Naive B cell (primary cell): ENCODE measurements around the gene UBE2L5. TPM values are rescaled to one million over a fixed set of nuclear protein-coding genes. Genes with fewer than 3 reads are reported as not detected.
"Not testable (repeated sequence)": the region's sequence is repeated elsewhere in the genome, so short reads cannot be mapped to it uniquely, and the experiment has no call there.

Experiments used
- ATAC-seq, 2 donors: fragments of 150-1000 bp; cut with Tn5 transposase; 2 replicates each; pipeline ENCODE4 v1.10.0; 2021; ENCODE audit warnings: low read depth in 2 of 2, mild to moderate bottlenecking in 2 of 2, moderate library complexity in 2 of 2
- DNase-seq: peaks from one replicate; pipeline ENCODE4 v3.0.0; 2022
- H3K27ac Mint-ChIP-seq, 6 donors: one replicate each; pipeline ENCODE4 v1.8.0; 2020 to 2022; ENCODE audit warnings: mild to moderate bottlenecking in 6 of 6, mixed read lengths in 6 of 6, moderate library complexity in 5 of 6, inconsistent platforms in 2 of 6
- H3K27me3 Mint-ChIP-seq, 3 donors: one replicate each; pipeline ENCODE4 v1.8.0; 2021 to 2022; ENCODE audit warnings: mixed read lengths in 3 of 3, mild to moderate bottlenecking in 1 of 3
- H3K36me3 Mint-ChIP-seq, 2 donors: one replicate each; pipeline ENCODE4 v1.8.0; 2020 to 2022; ENCODE audit warnings: mixed read lengths in 2 of 2, inconsistent platforms in 1 of 2, mild to moderate bottlenecking in 1 of 2
- H3K4me1 Mint-ChIP-seq, 3 donors: one replicate each; pipeline ENCODE4 v1.8.0; 2020 to 2022; ENCODE audit warnings: mixed read lengths in 3 of 3, inconsistent platforms in 1 of 3, mild to moderate bottlenecking in 1 of 3, moderate library complexity in 1 of 3
- H3K4me3 Mint-ChIP-seq, 8 donors: one replicate each; pipeline ENCODE4 v1.8.0; 2020 to 2022; ENCODE audit warnings: mild to moderate bottlenecking in 8 of 8, mixed read lengths in 8 of 8, moderate library complexity in 8 of 8, inconsistent platforms in 2 of 8
- H3K9me3 Mint-ChIP-seq, 7 donors: one replicate each; pipeline ENCODE4 v1.8.0; 2020 to 2022; ENCODE audit warnings: mixed read lengths in 7 of 7, mild to moderate bottlenecking in 5 of 7, inconsistent platforms in 2 of 7, moderate library complexity in 1 of 7
- polyA plus RNA-seq, 6 donors: library from polyadenylated mRNA; unstranded; fragments of 300-500 nt; fragmentation: Illumina TruSeq; gene quantifications; one replicate each; pipeline ENCODE4 v1.2.3, GENCODE V29; 2021; ENCODE audit warnings: low read depth in 6 of 6

The UBE2L5 gene
- polyA plus RNA-seq, 6 donors from 2014 or later: 0.19 to 0.31 TPM; not detected in 4

DNA sequence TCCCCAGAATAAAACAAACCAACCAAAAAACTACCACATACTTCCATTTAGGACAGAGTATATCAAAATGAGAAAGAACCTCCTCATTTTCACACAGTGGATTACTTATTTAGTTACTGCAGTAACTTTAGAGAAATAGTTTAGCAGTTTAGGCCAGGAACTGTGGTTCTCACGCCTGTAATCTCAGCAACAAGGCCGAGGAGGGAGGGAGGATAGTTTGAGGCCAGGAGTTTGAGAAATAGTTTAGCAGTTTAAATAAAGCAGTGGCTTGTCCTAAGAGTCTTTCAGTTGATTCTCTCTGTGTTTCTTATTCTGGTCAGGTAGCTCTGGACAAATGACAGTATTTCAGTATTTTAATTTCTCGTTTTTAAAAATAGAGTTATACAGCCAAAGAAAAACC, 34.0 kb downstream of the UBE2L5 start:
- DNase-seq (no peak), ATAC-seq (no peak)
- H3K9me3 Mint-ChIP-seq: no peaks in the 10 kb centered on the region
- peaks cover 27 to 43% (median 36%) of the 10 kb centered on the region in 3 donors for H3K4me1 Mint-ChIP-seq
- H3K4me3 Mint-ChIP-seq: no peak overlapping the region
- peak overlapping the region in 3 of 6 donors; percentile 39 to 84 (median 74) for H3K27ac Mint-ChIP-seq
- peaks cover 0 to 2% of the 10 kb centered on the region in 2 donors for H3K36me3 Mint-ChIP-seq
- H3K27me3 Mint-ChIP-seq: no peaks in the 10 kb centered on the region

GRCh38 chr13:30457306-30457891, 35.1 kb downstream of the UBE2L5 start:
- no peaks in the 10 kb centered on the region for H3K9me3 Mint-ChIP-seq
- peaks cover 0 to 5% of the 10 kb centered on the region in 2 donors for H3K36me3 Mint-ChIP-seq
- DNase-seq (no peak), ATAC-seq (no peak)
- peaks cover 29 to 53% (median 39%) of the 10 kb centered on the region in 3 donors for H3K4me1 Mint-ChIP-seq
- peak overlapping the region in 1 of 6 donors; percentile 17 for H3K27ac Mint-ChIP-seq
- no peak overlapping the region for H3K4me3 Mint-ChIP-seq
- H3K27me3 Mint-ChIP-seq: no peaks in the 10 kb centered on the region

- H3K36me3 Mint-ChIP-seq, H3K27me3 Mint-ChIP-seq, H3K9me3 Mint-ChIP-seq: not testable (repeated sequence)
- DNase-seq (peak; percentile 50), ATAC-seq (peak in 1 of 2 donors; percentile 11)
- Mint-ChIP-seq H3K27ac (peak overlapping the region in 5 of 6 donors; percentile 78 to 93 (median 87)), H3K4me1 (peaks cover 23 to 58% (median 43%) of the 10 kb centered on the region in 3 donors), H3K4me3 (peak overlapping the region in 5 of 8 donors; percentile 8 to 93 (median 29))
These were observed 39.2 kb downstream of the UBE2L5 start for GRCh38 chr13:30461279-30462066.

GRCh38 chr13:30463787-30464495, 41.6 kb downstream of the UBE2L5 start:
- ATAC-seq (peak in 1 of 2 donors; percentile 5), DNase-seq (peak; percentile 59)
- peak overlapping the region; percentile 93 to 99 (median 96) for H3K27ac Mint-ChIP-seq
- no peaks in the 10 kb centered on the region for H3K27me3 Mint-ChIP-seq
- peaks cover 0 to 3% (median 0%) of the 10 kb centered on the region in 7 donors for H3K9me3 Mint-ChIP-seq
- peaks cover 23 to 50% (median 42%) of the 10 kb centered on the region in 3 donors for H3K4me1 Mint-ChIP-seq
- peak overlapping the region; percentile 80 to 97 (median 93) for H3K4me3 Mint-ChIP-seq
- H3K36me3 Mint-ChIP-seq: peaks cover 5 to 7% of the 10 kb centered on the region in 2 donors

DNA sequence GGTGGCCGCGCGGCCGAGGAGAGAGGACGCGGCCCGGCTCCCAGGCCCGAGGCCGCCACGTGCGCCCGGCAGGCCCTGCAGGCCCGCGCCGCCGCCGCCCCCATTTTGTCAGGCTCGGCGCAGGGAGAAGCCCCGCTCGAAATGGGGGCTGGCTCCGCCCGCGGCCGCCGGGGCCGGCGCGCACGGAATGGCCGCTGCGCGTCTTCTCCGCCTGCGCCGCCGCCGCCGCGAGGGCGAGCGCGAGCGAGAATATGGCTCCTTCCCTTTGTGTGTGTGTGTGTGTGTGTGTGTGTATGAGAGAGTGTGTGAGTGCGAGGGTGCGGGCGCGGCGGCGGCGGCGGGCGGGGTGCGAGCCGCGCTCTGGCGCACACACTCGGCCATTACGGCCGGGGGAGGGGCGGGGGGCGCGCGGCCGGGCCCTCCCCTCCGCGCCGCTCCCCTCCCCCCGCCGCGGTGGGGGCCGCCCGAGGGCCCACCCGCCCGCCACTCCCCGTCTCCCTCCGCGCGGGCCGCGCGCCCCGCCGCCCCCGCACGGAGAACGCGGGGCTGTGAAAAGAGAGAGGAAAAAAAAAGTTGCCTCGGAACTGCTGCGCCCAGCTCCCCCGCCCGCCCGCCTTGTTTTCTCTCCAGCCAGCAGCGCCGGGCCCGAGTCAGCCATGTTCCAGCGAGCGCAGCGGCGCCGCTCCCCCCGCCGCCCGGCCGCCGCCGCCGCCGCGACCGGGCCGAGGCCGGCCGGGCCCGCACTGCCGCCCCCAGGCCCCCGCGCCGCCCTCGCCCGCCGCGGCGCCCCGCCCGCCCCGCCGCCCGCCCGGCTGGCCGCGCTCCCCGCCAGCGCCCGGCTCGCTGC, 42.4 kb downstream of the UBE2L5 start:
- Mint-ChIP-seq H3K27ac (peak overlapping the region; percentile 95 to 99 (median 97)), H3K27me3 (no peaks in the 10 kb centered on the region), H3K4me3 (peak overlapping the region; percentile 80 to 97 (median 93)), H3K4me1 (peaks cover 20 to 43% (median 36%) of the 10 kb centered on the region in 3 donors), H3K36me3 (peaks cover 5 to 7% of the 10 kb centered on the region in 2 donors), H3K9me3 (peaks cover 0 to 3% (median 0%) of the 10 kb centered on the region in 7 donors)
- ATAC-seq (peak; percentile 45 to 51), DNase-seq (peak; percentile 77)

DNA sequence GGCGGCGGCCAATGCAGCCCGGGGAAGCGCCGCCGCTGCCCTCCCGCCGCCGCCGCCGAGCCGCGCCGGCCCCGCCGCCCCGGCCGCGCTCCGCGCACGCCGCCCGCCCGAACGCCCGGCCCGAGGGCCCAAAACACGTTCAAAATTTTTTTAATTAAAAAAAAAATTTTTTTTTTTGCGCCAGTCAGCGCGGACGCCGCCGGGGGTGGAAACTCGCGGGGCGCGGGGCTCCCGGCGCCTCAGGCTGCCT, 43.0 kb downstream of the UBE2L5 start:
- Mint-ChIP-seq H3K36me3 (peaks cover 5 to 7% of the 10 kb centered on the region in 2 donors), H3K9me3 (peaks cover 0 to 3% (median 0%) of the 10 kb centered on the region in 7 donors), H3K27ac (peak overlapping the region in 1 of 6 donors; percentile 99), H3K4me1 (peaks cover 20 to 43% (median 36%) of the 10 kb centered on the region in 3 donors), H3K4me3 (peak overlapping the region in 1 of 8 donors; percentile 98), H3K27me3 (no peaks in the 10 kb centered on the region)
- peak; percentile 0 to 2 for ATAC-seq
- no peak for DNase-seq

GRCh38 chr13:30465593-30466357, 43.5 kb downstream of the UBE2L5 start, which contains the start of gene HMGB1:
Gene HMGB1 (minus strand): TSS chr13:30465936. CDS start chr13:30463680, 2,256 bp downstream.
- Mint-ChIP-seq H3K4me3 (peak within 1 kb of the TSS; percentile 92 to 99 (median 96)), H3K36me3 (peaks cover 5 to 7% of the 10 kb centered on the region in 2 donors), H3K9me3 (peaks cover 0 to 3% (median 0%) of the 10 kb centered on the region in 7 donors), H3K4me1 (peaks cover 20 to 43% (median 36%) of the 10 kb centered on the region in 3 donors), H3K27ac (peak within 1 kb of the TSS; percentile 97 to 100 (median 99)), H3K27me3 (no peaks in the 10 kb centered on the region)
- DNase-seq (peak; percentile 97), ATAC-seq (peak; percentile 81 to 84)

GRCh38 chr13:30466358-30466714, 44.0 kb downstream of the UBE2L5 start:
- H3K4me1 Mint-ChIP-seq: peaks cover 18 to 41% (median 33%) of the 10 kb centered on the region in 3 donors
- DNase-seq (no peak), ATAC-seq (no peak)
- peaks cover 0 to 3% (median 0%) of the 10 kb centered on the region in 7 donors for H3K9me3 Mint-ChIP-seq
- H3K4me3 Mint-ChIP-seq: peak overlapping the region; percentile 71 to 98 (median 92)
- H3K27me3 Mint-ChIP-seq: no peaks in the 10 kb centered on the region
- peak overlapping the region in 4 of 6 donors; percentile 73 to 99 (median 98) for H3K27ac Mint-ChIP-seq
- peaks cover 3 to 7% of the 10 kb centered on the region in 2 donors for H3K36me3 Mint-ChIP-seq

GRCh38 chr13:30466841-30467252, 44.6 kb downstream of the UBE2L5 start:
- peak overlapping the region in 4 of 6 donors; percentile 16 to 65 (median 46) for H3K27ac Mint-ChIP-seq
- no peaks in the 10 kb centered on the region for H3K27me3 Mint-ChIP-seq
- DNase-seq (peak; percentile 52), ATAC-seq (no peak)
- H3K4me1 Mint-ChIP-seq: peaks cover 16 to 36% (median 31%) of the 10 kb centered on the region in 3 donors
- H3K36me3 Mint-ChIP-seq: peaks cover 0 to 7% of the 10 kb centered on the region in 2 donors
- peaks cover 0 to 3% (median 0%) of the 10 kb centered on the region in 7 donors for H3K9me3 Mint-ChIP-seq
- H3K4me3 Mint-ChIP-seq: peak overlapping the region in 5 of 8 donors; percentile 48 to 98 (median 76)

DNA sequence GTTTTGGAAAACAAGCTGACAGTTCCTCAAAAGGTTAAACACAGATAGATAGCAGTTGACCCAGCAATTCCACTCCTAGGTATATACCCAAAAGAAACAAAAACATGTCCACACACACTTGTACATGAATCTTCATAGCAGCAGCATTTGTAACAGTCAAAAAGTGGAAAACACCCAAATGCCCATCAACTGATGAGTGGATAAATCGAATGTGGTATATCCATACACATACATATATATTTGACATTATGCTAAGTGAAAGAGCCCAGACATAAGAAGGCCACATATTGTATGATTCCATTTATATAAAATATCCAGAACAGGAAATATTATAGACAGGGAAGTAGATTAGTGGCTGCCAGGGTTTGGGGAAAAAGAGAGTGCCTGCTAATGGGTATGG, 51.4 kb downstream of the UBE2L5 start:
- H3K4me1 Mint-ChIP-seq: peaks cover 0 to 19% (median 0%) of the 10 kb centered on the region in 3 donors
- peak overlapping the region in 1 of 6 donors; percentile 1 for H3K27ac Mint-ChIP-seq
- H3K36me3 Mint-ChIP-seq: no peaks in the 10 kb centered on the region
- DNase-seq (no peak), ATAC-seq (no peak)
- H3K9me3 Mint-ChIP-seq: no peaks in the 10 kb centered on the region
- no peaks in the 10 kb centered on the region for H3K27me3 Mint-ChIP-seq
- H3K4me3 Mint-ChIP-seq: no peak overlapping the region

- Mint-ChIP-seq H3K27me3 (no peaks in the 10 kb centered on the region), H3K36me3 (no peaks in the 10 kb centered on the region), H3K9me3 (no peaks in the 10 kb centered on the region), H3K4me1 (peaks cover 0 to 19% (median 0%) of the 10 kb centered on the region in 3 donors), H3K27ac (peak overlapping the region in 1 of 6 donors; percentile 81), H3K4me3 (no peak overlapping the region)
- ATAC-seq: peak; percentile 96 to 97
- peak; percentile 28 for DNase-seq
These were observed 55.3 kb downstream of the UBE2L5 start for GRCh38 chr13:30477346-30478195.
